ENCODE measurements around the gene CCDC93.

DNA sequence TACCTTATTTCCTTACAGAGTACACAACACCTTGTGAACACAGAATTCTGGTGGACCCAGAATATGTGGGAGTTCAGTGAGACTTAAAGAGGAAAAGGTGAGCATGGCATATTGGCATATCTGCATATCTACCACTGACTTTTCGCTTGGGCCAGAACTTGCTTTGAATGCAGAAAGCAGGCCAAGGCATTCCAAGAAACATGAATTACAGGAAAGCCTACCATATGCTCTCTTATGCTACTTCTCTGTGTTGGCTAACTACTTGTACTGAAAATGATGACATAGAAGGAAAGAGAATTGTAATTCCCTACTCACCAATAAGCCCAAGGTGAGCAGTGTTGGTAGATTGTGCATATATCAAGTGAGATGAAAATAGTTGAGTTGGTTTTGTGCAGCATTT lies 31.4 kb upstream of the CCDC93 start:
- TF ChIP-seq, protein P1, sequence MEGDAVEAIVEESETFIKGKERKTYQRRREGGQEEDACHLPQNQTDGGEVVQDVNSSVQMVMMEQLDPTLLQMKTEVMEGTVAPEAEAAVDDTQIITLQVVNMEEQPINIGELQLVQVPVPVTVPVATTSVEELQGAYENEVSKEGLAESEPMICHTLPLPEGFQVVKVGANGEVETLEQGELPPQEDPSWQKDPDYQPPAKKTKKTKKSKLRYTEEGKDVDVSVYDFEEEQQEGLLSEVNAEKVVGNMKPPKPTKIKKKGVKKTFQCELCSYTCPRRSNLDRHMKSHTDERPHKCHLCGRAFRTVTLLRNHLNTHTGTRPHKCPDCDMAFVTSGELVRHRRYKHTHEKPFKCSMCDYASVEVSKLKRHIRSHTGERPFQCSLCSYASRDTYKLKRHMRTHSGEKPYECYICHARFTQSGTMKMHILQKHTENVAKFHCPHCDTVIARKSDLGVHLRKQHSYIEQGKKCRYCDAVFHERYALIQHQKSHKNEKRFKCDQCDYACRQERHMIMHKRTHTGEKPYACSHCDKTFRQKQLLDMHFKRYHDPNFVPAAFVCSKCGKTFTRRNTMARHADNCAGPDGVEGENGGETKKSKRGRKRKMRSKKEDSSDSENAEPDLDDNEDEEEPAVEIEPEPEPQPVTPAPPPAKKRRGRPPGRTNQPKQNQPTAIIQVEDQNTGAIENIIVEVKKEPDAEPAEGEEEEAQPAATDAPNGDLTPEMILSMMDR (conservative IDR thresholded peaks at IDR 0.05): no peak
- TF ChIP-seq ZFX (IDR thresholded peaks at IDR 0.05): no peak

All from C4-2B (cell line).